Keratinocyte (primary cell): ENCODE data around the gene FPR3. TPM values are rescaled to one million over a fixed set of nuclear protein-coding genes. Genes with fewer than 3 reads are reported as not detected.

Experiments used
- DNase-seq: peaks from one replicate; pipeline ENCODE4 v3.0.0-alpha.2; 2011; ENCODE audit warnings: low read depth, missing footprints, low spot score
- FAIRE-seq: peaks from 2 replicates; lab custom pipeline; 2011; peaks lifted over from hg19 to GRCh38; lab: Jason Lieb, UNC
- H2AFZ ChIP-seq: 2 replicates; pipeline ENCODE4 v1.6.0; 2012; ENCODE audit warnings: low read length, control low read depth, inconsistent platforms; ENCODE audit not compliant: control insufficient read depth
- H3K27ac ChIP-seq: 2 replicates; pipeline ENCODE4 v1.5.1; 2011; ENCODE audit warnings: low read length; ENCODE audit not compliant: control insufficient read depth, insufficient read depth
- H3K27me3 ChIP-seq: 3 replicates; pipeline ENCODE4 v1.6.0; 2011; ENCODE audit warnings: low read length; ENCODE audit not compliant: control insufficient read depth, insufficient read depth; ENCODE audit errors: extremely low read depth
- H3K36me3 ChIP-seq, 2 experiments: 2 replicates in 1 of 2; 3 replicates in 1 of 2; pipeline ENCODE4 v1.5.1; 2011; ENCODE audit warnings: low read length in 2 of 2, mild to moderate bottlenecking in 1 of 2; ENCODE audit not compliant: control insufficient read depth in 2 of 2, insufficient read depth in 2 of 2; ENCODE audit errors: extremely low read depth in 1 of 2
- H3K4me1 ChIP-seq: 3 replicates; pipeline ENCODE4 v1.5.1; 2011; ENCODE audit warnings: low read length; ENCODE audit not compliant: control insufficient read depth, insufficient read depth; ENCODE audit errors: extremely low read depth
- H3K4me2 ChIP-seq: 3 replicates; pipeline ENCODE4 v1.6.0; 2011; ENCODE audit warnings: low read depth, low read length; ENCODE audit not compliant: control insufficient read depth, insufficient read depth; ENCODE audit errors: extremely low read depth
- H3K4me3 ChIP-seq, 3 experiments: fragments of 200-600 bp in 1 of 3; sonication (generic) in 1 of 3; 2 replicates in 2 of 3; 3 replicates in 1 of 3; pipeline ENCODE4 v1.5.1; 2011 to 2016; ENCODE audit warnings: low read length in 3 of 3, mild to moderate bottlenecking in 3 of 3, control low read depth in 2 of 3, inconsistent platforms in 1 of 3, low read depth in 1 of 3, mixed read lengths in 1 of 3, mixed run types in 1 of 3, moderate library complexity in 1 of 3; ENCODE audit not compliant: control insufficient read depth in 2 of 3, insufficient read depth in 2 of 3; ENCODE audit errors: extremely low read depth in 1 of 3
- H3K79me2 ChIP-seq: 2 replicates; pipeline ENCODE4 v1.6.0; 2012; ENCODE audit warnings: low read length; ENCODE audit not compliant: control insufficient read depth, insufficient read depth
- H3K9ac ChIP-seq: 3 replicates; pipeline ENCODE4 v1.6.0; 2011; ENCODE audit warnings: low read length; ENCODE audit not compliant: control insufficient read depth, insufficient read depth; ENCODE audit errors: extremely low read depth
- H3K9me1 ChIP-seq: 3 replicates; pipeline ENCODE4 v1.6.0; 2011; ENCODE audit warnings: low read length; ENCODE audit not compliant: control insufficient read depth, insufficient read depth; ENCODE audit errors: extremely low read depth
- H3K9me3 ChIP-seq: 2 replicates; pipeline ENCODE4 v1.5.1; 2012; ENCODE audit warnings: low read depth, low read length; ENCODE audit not compliant: control insufficient read depth
- H4K20me1 ChIP-seq: 3 replicates; pipeline ENCODE4 v1.6.0; 2011; ENCODE audit warnings: low read length; ENCODE audit not compliant: control insufficient read depth, insufficient read depth; ENCODE audit errors: extremely low read depth
- EZH2 ChIP-seq: IDR thresholded peaks from one replicate; pipeline ENCODE4 v1.6.1; 2012; ENCODE audit warnings: inconsistent platforms, mild to moderate bottlenecking, low read length, moderate library complexity
- dilution Hi-C: fragments of 300-500 bp; cut with MboI; formaldehyde crosslinking; loops from one replicate; pipeline ENCODE4 v1.7.0; 2020; ENCODE audit warnings: low sequenced_read_pairs; ENCODE audit not compliant: extremely low pct_ligation_motif_present
- polyA plus RNA-seq, 5 experiments: library from polyadenylated mRNA; depleted of rRNA in 3 of 5; stranded (reverse) in 3 of 5; stranded (forward) in 1 of 5; unstranded in 1 of 5; fragments of >200 nt; gene quantifications; 1 replicate in 1 of 5; 2 replicates in 3 of 5; 3 replicates in 1 of 5; pipeline versions ENCODE4 v1.2.1 to v1.2.3, GENCODE V29; 2011 to 2012; ENCODE audit warnings: missing spikeins in 2 of 5, low read depth in 1 of 5, low replicate concordance in 1 of 5
- TF ChIP-seq, protein P1 (sequence below), 3 experiments: IDR thresholded peaks in 1 of 3; conservative IDR thresholded peaks in 1 of 3; optimal IDR thresholded peaks in 1 of 3; 2 replicates in 2 of 3; 3 replicates in 1 of 3; pipeline versions ENCODE3 to v1.5.1; 2011; ENCODE audit warnings: low read length in 3 of 3, mild to moderate bottlenecking in 3 of 3, moderate library complexity in 2 of 3, control low read depth in 1 of 3, inconsistent platforms in 1 of 3; ENCODE audit not compliant: insufficient read depth in 2 of 3; ENCODE audit errors: extremely low read depth in 1 of 3

FPR3 gene
- polyA plus RNA-seq, 1 donor (not counting 4 experiments of a cell fraction or from before 2014, with no cell fraction given): not detected

DNA sequence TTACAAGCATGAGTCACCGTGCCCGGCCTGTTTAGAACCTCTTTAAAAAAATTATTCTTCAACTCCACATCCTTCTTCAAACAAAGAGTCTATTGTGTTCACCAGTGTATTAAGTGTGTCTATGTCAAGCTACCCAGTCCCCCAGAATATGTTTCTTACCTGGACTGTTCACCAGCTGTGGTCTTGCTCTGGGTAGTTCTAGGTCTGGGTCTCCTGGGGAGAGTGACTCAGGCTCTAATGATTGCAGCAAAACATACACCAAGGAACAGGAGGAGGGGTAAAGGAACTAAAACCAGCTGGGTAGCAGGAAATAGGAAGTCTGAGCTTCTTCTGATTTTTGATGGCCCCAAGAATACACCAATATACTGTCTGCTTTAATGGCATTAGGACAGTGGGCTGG is 43.3 kb upstream of the FPR3 start, which contains the start of gene FPR1:
Gene FPR1 (minus strand): TSS at position 224 of the 400 bp plus-strand sequence. CDS start 4,884 bp downstream, outside the sequence.
- Histone ChIP-seq H3K4me1 (peaks cover 6% of the 10 kb centered on the region), H3K9ac (no peak within 1 kb of the TSS), H3K9me1 (no peaks in the 10 kb centered on the region), H3K4me3 (no peak within 1 kb of the TSS), H3K27me3 (no peaks in the 10 kb centered on the region), H3K79me2 (no peaks in the 10 kb centered on the region), H2AFZ (peak within 1 kb of the TSS; percentile 42), H3K4me2 (peak within 1 kb of the TSS; percentile 7), H4K20me1 (no peaks in the 10 kb centered on the region), H3K27ac (peak within 1 kb of the TSS; percentile 29), H3K9me3 (no peaks in the 10 kb centered on the region), H3K36me3 (no peaks in the 10 kb centered on the region)
- peak; percentile 49 for FAIRE-seq
- TF ChIP-seq, protein P1, sequence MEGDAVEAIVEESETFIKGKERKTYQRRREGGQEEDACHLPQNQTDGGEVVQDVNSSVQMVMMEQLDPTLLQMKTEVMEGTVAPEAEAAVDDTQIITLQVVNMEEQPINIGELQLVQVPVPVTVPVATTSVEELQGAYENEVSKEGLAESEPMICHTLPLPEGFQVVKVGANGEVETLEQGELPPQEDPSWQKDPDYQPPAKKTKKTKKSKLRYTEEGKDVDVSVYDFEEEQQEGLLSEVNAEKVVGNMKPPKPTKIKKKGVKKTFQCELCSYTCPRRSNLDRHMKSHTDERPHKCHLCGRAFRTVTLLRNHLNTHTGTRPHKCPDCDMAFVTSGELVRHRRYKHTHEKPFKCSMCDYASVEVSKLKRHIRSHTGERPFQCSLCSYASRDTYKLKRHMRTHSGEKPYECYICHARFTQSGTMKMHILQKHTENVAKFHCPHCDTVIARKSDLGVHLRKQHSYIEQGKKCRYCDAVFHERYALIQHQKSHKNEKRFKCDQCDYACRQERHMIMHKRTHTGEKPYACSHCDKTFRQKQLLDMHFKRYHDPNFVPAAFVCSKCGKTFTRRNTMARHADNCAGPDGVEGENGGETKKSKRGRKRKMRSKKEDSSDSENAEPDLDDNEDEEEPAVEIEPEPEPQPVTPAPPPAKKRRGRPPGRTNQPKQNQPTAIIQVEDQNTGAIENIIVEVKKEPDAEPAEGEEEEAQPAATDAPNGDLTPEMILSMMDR (optimal IDR thresholded peaks at IDR 0.05 in 1 of 3, IDR thresholded peaks at IDR 0.05 in 1 of 3, conservative IDR thresholded peaks at IDR 0.05 in 1 of 3; ENCODE audit: extremely low read depth in 1 of 3, insufficient read depth in 2 of 3, low read length in 3 of 3): no peak
- no peak for TF ChIP-seq EZH2
- peak; percentile 30 for DNase-seq
- dilution Hi-C loops: no loop called here

DNA sequence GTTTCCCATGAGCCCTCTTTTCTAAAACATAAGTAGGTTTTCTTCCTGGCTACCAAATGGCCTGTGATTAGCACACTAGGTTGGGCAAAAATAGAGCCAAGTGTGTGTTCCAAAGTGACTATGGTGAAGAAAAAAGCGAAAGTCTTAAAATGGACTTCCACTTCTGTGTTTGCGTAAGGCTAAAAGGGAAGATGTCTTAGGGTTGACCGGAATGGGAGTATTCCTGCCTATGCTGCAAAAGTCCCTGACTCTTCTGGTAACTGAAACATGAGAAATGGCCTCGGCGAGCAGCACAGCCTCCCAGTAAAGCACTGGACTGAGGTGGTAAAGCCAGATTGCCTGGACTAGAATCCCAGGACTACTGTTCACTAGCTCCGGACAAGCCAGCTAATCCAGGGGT is 40.8 kb upstream of the FPR3 start:
- Histone ChIP-seq H3K27ac (no peak overlapping the region), H3K9me1 (no peaks in the 10 kb centered on the region), H3K27me3 (no peaks in the 10 kb centered on the region), H3K9ac (no peak overlapping the region), H3K36me3 (no peaks in the 10 kb centered on the region), H4K20me1 (no peaks in the 10 kb centered on the region), H3K4me2 (no peak overlapping the region), H3K4me1 (peaks cover 6% of the 10 kb centered on the region), H3K79me2 (no peaks in the 10 kb centered on the region), H3K9me3 (no peaks in the 10 kb centered on the region), H2AFZ (no peak overlapping the region), H3K4me3 (no peak overlapping the region)
- no peak for FAIRE-seq
- dilution Hi-C loops: no loop called here
- DNase-seq: no peak
- no peak for TF ChIP-seq EZH2
- TF ChIP-seq, protein P1 (optimal IDR thresholded peaks at IDR 0.05 in 1 of 3, IDR thresholded peaks at IDR 0.05 in 1 of 3, conservative IDR thresholded peaks at IDR 0.05 in 1 of 3; ENCODE audit: extremely low read depth in 1 of 3, insufficient read depth in 2 of 3, low read length in 3 of 3): no peak
